Measurements from ENCODE around the gene CPSF3. TPM values are rescaled to one million over a fixed set of nuclear protein-coding genes. Genes with fewer than 3 reads are reported as not detected.
A peak's percentile ranks its signal among the peaks of the same experiment; 100 is the strongest.

CPSF3 gene
- polyA plus RNA-seq, 2 of the 4 experiments (the other 2 are of a cell fraction): 63.4 to 77.2 TPM

- no peak for ATAC-seq
- DNase-seq (ENCODE audit: low read depth in 1 of 2, low spot score in 1 of 2): no peak
- H3K27ac ChIP-seq: no peak overlapping the region
- no peaks in the 10 kb centered on the region for H3K9me3 ChIP-seq
- FAIRE-seq: no peak
- H3K4me3 ChIP-seq: no peak overlapping the region
- WGBS (ENCODE audit: missing lambda C conversion rate): 88% methylated on average over 7 of the region's 7 CpGs
- no peak overlapping the region for H3K4me2 ChIP-seq
- CTCF ChIA-PET: interaction anchor here (1.2 kb wide), 1 partner anchor 15 kb away, joined by 3 read pairs; no protein-coding TSS in a partner anchor
- H3K4me1 ChIP-seq: peaks cover 38% of the 10 kb centered on the region
- POLR2A ChIA-PET: no interaction called here
- no peak for TF ChIP-seq MYC (IDR thresholded peaks at IDR 0.05; ENCODE audit: borderline replicate concordance, low read length)
These were observed 54.5 kb downstream of the CPSF3 start for GRCh38 chr2:9477914-9478313.

GRCh38 chr2:9478526-9478925, 55.1 kb downstream of the CPSF3 start:
- no peak for DNase-seq (ENCODE audit: low read depth in 1 of 2, low spot score in 1 of 2)
- ChIA-PET CTCF (interaction anchor here (1.2 kb wide), 1 partner anchor 14 kb away, joined by 3 read pairs; no protein-coding TSS in a partner anchor), POLR2A (no interaction called here)
- ATAC-seq: no peak
- Histone ChIP-seq H3K4me3 (no peak overlapping the region), H3K9me3 (no peaks in the 10 kb centered on the region), H3K4me1 (peaks cover 35% of the 10 kb centered on the region), H3K4me2 (no peak overlapping the region), H3K27ac (no peak overlapping the region)
- FAIRE-seq: no peak
- TF ChIP-seq TP53 (CRISPR knock-in tag; IDR thresholded peaks at IDR 0.05): no peak
- no peak for TF ChIP-seq KDM5A (IDR thresholded peaks at IDR 0.05)
- no peak for TF ChIP-seq FOSB (CRISPR knock-in tag; IDR thresholded peaks at IDR 0.05)
- TF ChIP-seq HOXA7 (CRISPR knock-in tag; IDR thresholded peaks at IDR 0.05): no peak
- no peak for TF ChIP-seq RFX5 (IDR thresholded peaks at IDR 0.05)
- no peak for TF ChIP-seq HDAC2 (IDR thresholded peaks at IDR 0.05)
- no peak for TF ChIP-seq SMC3 (IDR thresholded peaks at IDR 0.05)
- TF ChIP-seq POLR2AphosphoS2 (conservative IDR thresholded peaks at IDR 0.05; ENCODE audit: low read length): no peak
- WGBS (ENCODE audit: missing lambda C conversion rate): 94% methylated on average over 3 of the region's 3 CpGs

- ChIA-PET POLR2A (no interaction called here), CTCF (interaction anchor here (0.9 kb wide), 1 partner anchor 76 kb away, joined by 3 read pairs; the partner anchor contains the start of gene ADAM17)
- FAIRE-seq (no peak), DNase-seq (ENCODE audit: low read depth in 1 of 2, low spot score in 1 of 2) (no peak), ATAC-seq (no peak)
- Histone ChIP-seq H3K4me2 (no peak overlapping the region), H3K27ac (no peak overlapping the region; a peak in 1 of 6 replicates), H3K9me3 (no peaks in the 10 kb centered on the region), H3K4me3 (no peak overlapping the region), H3K4me1 (peaks cover 31% of the 10 kb centered on the region)
- WGBS (ENCODE audit: missing lambda C conversion rate): 88% methylated on average over 4 of the region's 4 CpGs
- TF ChIP-seq RFX5 (IDR thresholded peaks at IDR 0.05): no peak
- TF ChIP-seq HMGXB4 (CRISPR knock-in tag; IDR thresholded peaks at IDR 0.05; ENCODE audit: borderline replicate concordance): no peak
- TF ChIP-seq RARB (CRISPR knock-in tag; IDR thresholded peaks at IDR 0.05): no peak
- no peak for TF ChIP-seq JUN (IDR thresholded peaks at IDR 0.05)
- TF ChIP-seq NR3C1 (IDR thresholded peaks at IDR 0.05): no peak
- TF ChIP-seq KDM5A (IDR thresholded peaks at IDR 0.05): no peak
- TF ChIP-seq HEYL (CRISPR knock-in tag; IDR thresholded peaks at IDR 0.05): no peak
- TF ChIP-seq JUNB (IDR thresholded peaks at IDR 0.05): no peak
- no peak for TF ChIP-seq NFE2L2 (conservative IDR thresholded peaks at IDR 0.05; ENCODE audit: low read length)
These were observed 56.7 kb downstream of the CPSF3 start for GRCh38 chr2:9480157-9480556.

- TF ChIP-seq MAX (IDR thresholded peaks at IDR 0.05) (no peak), ELK1 (IDR thresholded peaks at IDR 0.05; ENCODE audit: low read depth, low read length) (no peak), RCOR1 (IDR thresholded peaks at IDR 0.05; ENCODE audit: low read depth, low read length) (no peak), HOXB13 (CRISPR knock-in tag; IDR thresholded peaks at IDR 0.05; ENCODE audit: low read depth) (no peak), POLR2AphosphoS2 (conservative IDR thresholded peaks at IDR 0.05; ENCODE audit: low read length) (no peak), CTCF (IDR thresholded peaks at IDR 0.05) (no peak), FOSB (CRISPR knock-in tag; IDR thresholded peaks at IDR 0.05) (no peak), CBX2 (IDR thresholded peaks at IDR 0.05; ENCODE audit: borderline replicate concordance, low read depth) (no peak), TFCP2L1 (CRISPR knock-in tag; IDR thresholded peaks at IDR 0.05) (no peak)
- FAIRE-seq (no peak), ATAC-seq (peak in 1 of 2 experiments; percentile 13; a peak in 2 of 6 replicates), DNase-seq (ENCODE audit: low read depth in 1 of 2, low spot score in 1 of 2) (no peak)
- H3K27ac ChIP-seq: no peak overlapping the region
- no peaks in the 10 kb centered on the region for H3K9me3 ChIP-seq
- H3K4me1 ChIP-seq: peaks cover 11% of the 10 kb centered on the region
- H3K4me2 ChIP-seq: no peak overlapping the region
- H3K4me3 ChIP-seq: no peak overlapping the region
- ChIA-PET CTCF (interaction anchor here (0.8 to 1.2 kb wide), 6 partner anchors 8 to 331 kb away, joined by 3 to 4 read pairs (median 3); no protein-coding TSS in a partner anchor), POLR2A (interaction anchor here (0.6 to 1.3 kb wide), 2 partner anchors 73 to 94 kb away, joined by 3 to 5 read pairs; partner anchors contain the start of gene ADAM17)
These were observed 59.7 kb downstream of the CPSF3 start for GRCh38 chr2:9483107-9483506.

All from A549 (cell line).